GM21390 (cell line): ENCODE data around the gene HTR2C.

ENCODE experiments used
- ATAC-seq: cut with Tn5 transposase; IDR thresholded peaks from one replicate; pipeline ENCODE4 v1.9.1; 2021; ENCODE audit not compliant: unreplicated experiment

HTR2C gene

DNA sequence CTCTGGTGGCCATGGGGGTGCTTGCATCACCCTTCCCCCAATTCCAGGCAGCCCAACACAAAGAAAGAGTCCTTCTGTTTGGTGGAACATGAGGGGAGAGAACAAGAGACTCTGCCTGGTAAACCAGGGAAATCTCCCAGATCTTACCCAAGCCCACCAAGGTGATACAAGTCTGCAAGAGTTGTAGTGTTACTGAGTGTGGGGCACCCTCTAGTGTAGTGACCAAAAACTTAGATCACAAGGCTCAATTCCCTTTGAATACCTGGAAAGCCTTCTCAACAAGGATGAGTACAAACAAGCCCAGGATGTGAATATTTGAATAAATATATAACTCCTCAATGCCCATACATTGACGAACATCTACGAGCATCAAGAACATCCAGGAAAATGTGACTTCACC is 368.8 kb downstream of the HTR2C start:
- no peak for ATAC-seq
